PC-3 (cell line): ENCODE results near the gene MTA1. TPM values are rescaled to one million over a fixed set of nuclear protein-coding genes. Genes with fewer than 3 reads are reported as not detected.

Experiments used
- ATAC-seq: fragments of 200-7000 bp; cut with Tn5 transposase; 2 replicates; pipeline ENCODE4 v1.9.1; 2020; ENCODE audit warnings: mild to moderate bottlenecking, moderate library complexity
- BruUV-seq: library from RNA; stranded (reverse); fragments of 400-500 nt; replicated peaks from 2 replicates; lab custom pipeline; 2021; lab: Mats Ljungman, UMichigan
- CTCF ChIA-PET: fragments of 300-600 bp; sonication (Branson Sonifier 250); formaldehyde crosslinking; loops from one replicate; lab custom pipeline; 2022; ENCODE audit warnings: antibody characterized with exemption; lab: Charles Lee
- POLR2A ChIA-PET: fragments of 300-600 bp; sonication (Branson Sonifier 250); formaldehyde crosslinking; loops from one replicate; lab custom pipeline; 2022; ENCODE audit warnings: antibody characterized with exemption; ENCODE audit not compliant: unreplicated experiment; lab: Charles Lee
- DNase-seq: peaks from one replicate; pipeline ENCODE4 v3.0.0-alpha.2; 2015
- H2AFZ ChIP-seq: fragments of 300-600 bp; sonication (generic); 2 replicates; pipeline ENCODE4 v1.6.0; 2016; ENCODE audit warnings: antibody characterized with exemption, low read length
- H3F3A ChIP-seq: fragments of 300-600 bp; sonication (generic); one replicate; pipeline ENCODE4 v1.6.0; 2017; ENCODE audit warnings: antibody characterized with exemption, low read length, control low read depth, mild to moderate bottlenecking; ENCODE audit not compliant: unreplicated experiment
- H3K27ac ChIP-seq: fragments of 300-600 bp; sonication (generic); 2 replicates; pipeline ENCODE4 v1.5.1; 2016; ENCODE audit warnings: mild to moderate bottlenecking, low read length
- H3K27me3 ChIP-seq: fragments of 300-600 bp; sonication (generic); 2 replicates; pipeline ENCODE4 v1.6.1; 2016; ENCODE audit warnings: low read length, mixed read lengths
- H3K36me3 ChIP-seq: fragments of 300-600 bp; sonication (generic); 2 replicates; pipeline ENCODE4 v1.6.1; 2016; ENCODE audit warnings: low read depth, mixed run types, low read length, mixed read lengths
- H3K4me1 ChIP-seq: fragments of 300-600 bp; sonication (generic); 2 replicates; pipeline ENCODE4 v1.5.1; 2016; ENCODE audit warnings: low read length; ENCODE audit not compliant: insufficient read depth
- H3K4me2 ChIP-seq: fragments of 300-600 bp; sonication (generic); 2 replicates; pipeline ENCODE4 v1.6.0; 2016; ENCODE audit warnings: low read length
- H3K4me3 ChIP-seq: fragments of 300-600 bp; sonication (generic); 2 replicates; pipeline ENCODE4 v1.5.1; 2016; ENCODE audit warnings: mild to moderate bottlenecking, low read length, mixed read lengths
- H3K79me2 ChIP-seq: fragments of 300-600 bp; sonication (generic); 2 replicates; pipeline ENCODE4 v1.6.1; 2017; ENCODE audit warnings: low read length, mixed read lengths
- H3K9ac ChIP-seq: fragments of 300-600 bp; sonication (generic); 2 replicates; pipeline ENCODE4 v1.6.0; 2016; ENCODE audit warnings: mild to moderate bottlenecking, low read length
- H3K9me2 ChIP-seq: fragments of 300-600 bp; sonication (generic); replicated peaks from 2 replicates; pipeline ENCODE4 v1.6.1; 2016; ENCODE audit warnings: mixed run types, low read length, mixed read lengths
- H3K9me3 ChIP-seq: fragments of 300-600 bp; sonication (generic); 2 replicates; pipeline ENCODE4 v1.6.1; 2016; ENCODE audit warnings: low read length, mixed read lengths
- H4K20me1 ChIP-seq: fragments of 300-600 bp; sonication (generic); 2 replicates; pipeline ENCODE4 v1.6.1; 2016; ENCODE audit warnings: low read length, mixed read lengths
- CTCF ChIP-seq: fragments of 300-600 bp; sonication (generic); conservative IDR thresholded peaks from 2 replicates; pipeline ENCODE4 v1.5.1; 2017; ENCODE audit warnings: antibody characterized with exemption, low read depth, mild to moderate bottlenecking, low read length
- EZH2 ChIP-seq: fragments of 300-600 bp; sonication (generic); IDR thresholded peaks from one replicate; pipeline ENCODE4 v1.6.1; 2017; ENCODE audit warnings: antibody characterized with exemption, mild to moderate bottlenecking, low read length; ENCODE audit not compliant: unreplicated experiment
- EZH2phosphoT487 ChIP-seq: fragments of 300-600 bp; sonication (generic); IDR thresholded peaks from 2 replicates; pipeline ENCODE4 v1.6.1; 2018; ENCODE audit warnings: mild to moderate bottlenecking, antibody characterized with exemption, low read length, borderline replicate concordance
- intact Hi-C: fragments of 100-400 bp; cut with micrococcal nuclease; formaldehyde crosslinking; loops from 2 replicates; pipeline ENCODE4 v1.9.0; 2023
- total RNA-seq: library from RNA; depleted of rRNA; stranded (reverse); fragments of >200 nt; gene quantifications from 2 replicates; pipeline ENCODE4 v1.2.3, GENCODE V29; 2014

The MTA1 gene
- total RNA-seq, 1 experiment from 2014 or later, result 82.3 TPM

- DNase-seq (no peak), ATAC-seq (no peak)
- Histone ChIP-seq H2AFZ (no peak overlapping the region), H3K9ac (no peak overlapping the region), H3K9me3 (no peaks in the 10 kb centered on the region), H3K27ac (no peak overlapping the region), H4K20me1 (no peaks in the 10 kb centered on the region), H3K79me2 (no peaks in the 10 kb centered on the region), H3K4me1 (no peaks in the 10 kb centered on the region), H3K9me2 (no peaks in the 10 kb centered on the region), H3K36me3 (no peaks in the 10 kb centered on the region; the same call in none of the 2 replicates), H3K4me2 (no peak overlapping the region), H3K27me3 (no peaks in the 10 kb centered on the region), H3F3A (no peaks in the 10 kb centered on the region), H3K4me3 (no peak overlapping the region)
- BruUV-seq, result no TSS peak
- intact Hi-C loops, result no loop called here
- CTCF ChIA-PET, result no interaction called here
- POLR2A ChIA-PET, result no interaction called here
- TF ChIP-seq EZH2 (no peak), EZH2phosphoT487 (no peak), CTCF (no peak)
Measured at GRCh38 chr14:105456736-105457617, 37.4 kb downstream of the MTA1 start.

GRCh38 chr14:105458010-105458409, 38.4 kb downstream of the MTA1 start:
- Histone ChIP-seq H3K4me3 (no peak overlapping the region), H3K27ac (no peak overlapping the region), H3F3A (no peaks in the 10 kb centered on the region), H3K4me2 (no peak overlapping the region), H2AFZ (no peak overlapping the region), H3K4me1 (no peaks in the 10 kb centered on the region), H3K9ac (no peak overlapping the region), H3K9me3 (no peaks in the 10 kb centered on the region), H3K79me2 (no peaks in the 10 kb centered on the region), H4K20me1 (no peaks in the 10 kb centered on the region), H3K36me3 (no peaks in the 10 kb centered on the region; the same call in 1 of the 2 replicates), H3K9me2 (no peaks in the 10 kb centered on the region), H3K27me3 (no peaks in the 10 kb centered on the region)
- ChIA-PET CTCF (no interaction called here), POLR2A (no interaction called here)
- BruUV-seq, result no TSS peak
- no peak for DNase-seq
- no peak for ATAC-seq
- TF ChIP-seq EZH2, result no peak
- no peak for TF ChIP-seq EZH2phosphoT487
- intact Hi-C loops, result no loop called here

GRCh38 chr14:105458571-105458970, 38.9 kb downstream of the MTA1 start:
- Histone ChIP-seq H3K36me3 (no peaks in the 10 kb centered on the region; the same call in 1 of the 2 replicates), H3K9me2 (no peaks in the 10 kb centered on the region), H3K27me3 (no peaks in the 10 kb centered on the region), H3K9ac (no peak overlapping the region), H3F3A (no peaks in the 10 kb centered on the region), H3K27ac (no peak overlapping the region), H3K79me2 (no peaks in the 10 kb centered on the region), H3K4me1 (no peaks in the 10 kb centered on the region), H3K4me2 (no peak overlapping the region), H4K20me1 (no peaks in the 10 kb centered on the region), H2AFZ (no peak overlapping the region), H3K9me3 (no peaks in the 10 kb centered on the region), H3K4me3 (no peak overlapping the region)
- POLR2A ChIA-PET, result no interaction called here
- DNase-seq, result no peak
- TF ChIP-seq EZH2phosphoT487, result no peak
- CTCF ChIA-PET, result no interaction called here
- BruUV-seq, result no TSS peak
- intact Hi-C loops, result no loop called here
- ATAC-seq, result no peak
